ENCODE measurements around the gene PLCB4.

- TF ChIP-seq POLR2A (IDR thresholded peaks at IDR 0.05) (no peak), CTCF (IDR thresholded peaks at IDR 0.05 in 4 of 5, conservative IDR thresholded peaks at IDR 0.05 in 1 of 5) (no peak)
Measured at GRCh38 chr20:9227896-9228615, 159.2 kb downstream of the PLCB4 start.

Measured in gastrocnemius medialis (tissue), 4 donors.